Superior temporal gyrus (tissue), 1 donor: ENCODE results near the gene POLR3E.

ENCODE experiments used
- DNase-seq: peaks from one replicate; pipeline ENCODE4 v3.0.0-alpha.2; 2016; ENCODE audit errors: extremely low spot score

POLR3E gene

GRCh38 chr16:22315979-22316378 lies 18.8 kb downstream of the POLR3E start:
- DNase-seq = no peak

GRCh38 chr16:22316411-22316811 lies 19.2 kb downstream of the POLR3E start:
- no peak for DNase-seq

DNA sequence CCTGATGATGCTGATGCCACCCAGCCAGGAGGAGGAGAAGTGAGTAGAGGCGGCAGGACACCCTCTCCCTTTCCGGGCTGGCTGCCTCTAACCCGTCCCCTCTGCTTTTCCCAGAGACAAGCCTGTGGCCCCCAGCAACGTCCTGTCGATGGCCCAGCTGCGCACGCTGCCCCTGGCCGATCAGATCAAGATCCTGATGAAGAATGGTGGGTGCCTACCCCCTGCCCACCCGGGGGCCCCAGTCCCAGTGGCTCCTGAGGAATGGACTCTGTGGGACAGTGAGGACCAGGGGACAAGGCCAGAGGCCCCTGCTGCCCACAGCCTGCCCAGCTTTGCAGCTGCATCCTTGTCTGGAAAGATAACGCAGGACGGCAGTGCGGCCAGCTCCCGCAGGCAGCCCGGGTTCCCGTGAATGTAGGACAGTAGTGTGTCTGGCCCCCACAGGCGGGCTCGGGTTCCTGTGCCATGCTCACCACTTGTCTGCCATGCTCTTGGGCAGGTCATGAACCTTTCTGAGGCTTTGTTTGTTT lies 19.9 kb downstream of the POLR3E start:
- no peak for DNase-seq

DNA sequence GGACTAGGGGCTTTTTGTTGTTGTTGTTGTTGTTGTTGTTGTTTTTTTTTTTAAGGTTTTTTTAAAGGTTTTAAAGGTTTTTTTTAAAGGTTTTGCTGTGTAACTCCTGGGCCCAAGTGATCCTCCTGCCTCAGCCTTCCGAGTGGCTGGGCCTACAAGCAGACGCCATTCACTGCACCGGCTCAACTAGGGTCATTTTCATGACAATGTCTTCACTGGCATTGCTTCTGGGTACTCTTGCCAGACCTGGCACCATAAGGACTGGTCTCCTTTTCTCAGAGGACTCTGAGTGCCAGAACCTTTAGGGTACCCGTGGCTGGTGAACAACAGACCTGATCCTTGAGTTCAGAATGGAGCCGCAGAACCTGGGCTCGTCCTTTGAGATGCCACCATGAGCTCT lies 20.4 kb downstream of the POLR3E start:
- DNase-seq = no peak

DNA sequence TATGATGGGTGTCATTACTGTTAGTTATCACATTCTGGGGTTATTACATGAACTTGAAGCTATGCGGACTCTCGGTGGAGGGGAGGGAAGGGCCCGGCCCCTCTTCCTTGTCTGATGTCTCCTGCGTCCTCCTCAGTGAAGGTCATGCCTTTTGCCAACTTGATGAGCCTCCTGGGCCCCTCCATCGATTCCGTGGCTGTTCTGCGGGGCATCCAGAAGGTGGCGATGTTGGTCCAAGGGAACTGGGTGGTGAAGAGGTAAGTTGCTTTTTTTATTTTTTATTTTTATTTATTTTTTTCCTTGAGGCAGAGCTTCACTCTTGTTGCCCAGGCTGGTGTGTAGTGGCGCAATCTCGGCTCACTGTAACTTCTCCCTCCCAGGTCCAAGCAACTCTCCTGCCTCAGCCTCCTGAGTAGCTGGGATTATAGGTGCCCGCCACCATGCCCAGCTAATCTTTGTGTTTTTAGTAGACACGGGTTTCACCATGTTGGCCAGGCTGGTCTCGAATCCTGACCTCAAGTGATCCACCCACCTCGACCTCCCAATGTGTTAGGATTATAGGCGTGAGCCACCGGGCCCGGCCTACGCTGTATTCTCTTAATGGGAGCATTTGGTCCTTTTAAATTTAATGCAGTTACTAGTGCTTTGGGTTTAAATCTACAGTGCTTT lies 21.6 kb downstream of the POLR3E start:
- DNase-seq = no peak

DNA sequence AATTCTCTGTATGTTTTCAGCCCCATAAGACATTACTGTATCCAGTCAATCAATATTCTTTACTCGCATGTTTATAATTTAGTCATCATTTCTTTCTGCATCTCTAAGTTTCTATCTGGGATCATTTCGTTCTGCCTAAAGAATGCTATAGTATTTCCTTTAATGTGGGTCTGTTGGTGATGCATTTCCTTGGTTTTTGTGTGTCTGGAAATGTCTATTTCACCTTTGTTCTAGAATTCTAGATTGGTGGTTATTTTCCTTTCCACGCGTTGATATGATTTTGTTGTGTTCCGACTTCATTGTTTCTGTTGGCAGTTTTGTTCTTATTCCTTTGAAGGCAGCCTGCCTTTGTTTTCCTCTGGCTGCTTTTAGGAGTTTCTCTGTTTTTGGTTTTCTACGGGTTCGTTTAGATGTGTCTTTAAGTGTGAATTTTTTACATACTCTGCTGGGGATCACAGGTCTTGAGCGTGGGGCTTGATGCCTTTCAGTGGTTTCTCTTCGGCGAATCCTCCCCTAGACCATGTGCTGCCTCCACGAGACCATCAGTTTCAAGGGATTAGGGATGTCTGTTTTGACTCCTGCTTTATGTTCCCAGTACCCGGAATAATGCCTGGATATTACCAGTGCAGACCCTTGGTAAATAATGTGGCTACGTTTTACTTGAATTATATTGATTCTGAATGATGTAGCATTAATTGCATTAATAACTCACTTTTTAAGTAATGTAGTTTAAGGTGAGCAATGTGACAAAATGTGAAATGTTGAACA lies 23.5 kb downstream of the POLR3E start:
- no peak for DNase-seq

DNA sequence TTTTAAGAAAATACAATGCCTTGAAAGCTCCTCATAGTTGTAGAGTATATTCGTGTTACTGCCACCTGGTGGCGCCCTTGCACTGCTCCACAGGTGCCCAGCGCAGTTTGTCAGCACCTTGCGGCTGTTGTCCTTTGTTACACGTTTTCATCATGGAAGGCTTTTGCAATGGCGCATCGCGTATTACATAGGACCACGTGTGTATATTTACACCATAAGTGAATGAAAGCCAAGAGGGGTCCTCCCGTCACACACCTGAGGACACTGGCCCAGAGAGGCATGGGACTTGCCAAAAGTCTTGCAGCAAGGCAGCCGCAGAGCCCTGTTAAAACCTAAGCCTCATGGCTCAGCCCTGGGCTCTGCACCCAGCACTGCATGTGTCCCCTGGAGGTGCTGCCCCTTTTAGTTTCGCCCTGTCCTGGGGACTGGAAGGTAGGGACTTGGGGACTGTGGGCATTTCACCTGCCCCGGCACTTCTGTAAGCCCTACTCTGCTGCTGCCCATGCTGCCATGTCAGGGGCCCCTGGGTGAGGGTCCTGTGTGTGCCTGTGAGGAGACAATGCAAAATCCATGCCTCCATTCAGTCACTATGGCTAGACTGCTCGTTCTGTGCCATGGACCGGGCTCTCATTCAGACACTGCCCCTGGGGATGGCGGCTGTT lies 24.3 kb downstream of the POLR3E start:
- peak; percentile 81 for DNase-seq

DNA sequence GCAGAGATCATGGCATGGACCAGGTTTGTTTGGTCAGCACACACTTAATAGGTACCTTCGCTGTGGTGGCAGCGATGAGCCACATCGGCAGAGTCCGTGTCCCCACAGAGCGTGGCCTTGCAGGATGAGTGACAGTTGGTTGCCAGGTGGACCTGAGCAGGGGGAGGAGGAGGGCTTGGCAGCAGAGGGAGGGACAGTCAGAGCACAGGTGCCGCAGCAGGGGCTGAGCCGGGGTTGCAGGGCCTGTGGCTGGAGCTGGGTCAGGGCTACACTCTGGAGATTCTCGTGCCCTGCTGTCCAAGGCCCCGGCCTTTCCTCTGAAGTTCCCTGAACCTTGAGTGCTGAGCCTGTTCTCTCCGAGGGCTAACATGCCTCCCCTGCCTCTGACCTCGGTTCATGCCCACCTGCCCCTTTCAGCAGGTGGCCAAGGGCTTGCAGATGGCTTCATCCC lies 24.8 kb downstream of the POLR3E start:
- DNase-seq = no peak

GRCh38 chr16:22322741-22323140 lies 25.5 kb downstream of the POLR3E start:
- no peak for DNase-seq

GRCh38 chr16:22323173-22323958 lies 26.2 kb downstream of the POLR3E start:
- DNase-seq = no peak

DNA sequence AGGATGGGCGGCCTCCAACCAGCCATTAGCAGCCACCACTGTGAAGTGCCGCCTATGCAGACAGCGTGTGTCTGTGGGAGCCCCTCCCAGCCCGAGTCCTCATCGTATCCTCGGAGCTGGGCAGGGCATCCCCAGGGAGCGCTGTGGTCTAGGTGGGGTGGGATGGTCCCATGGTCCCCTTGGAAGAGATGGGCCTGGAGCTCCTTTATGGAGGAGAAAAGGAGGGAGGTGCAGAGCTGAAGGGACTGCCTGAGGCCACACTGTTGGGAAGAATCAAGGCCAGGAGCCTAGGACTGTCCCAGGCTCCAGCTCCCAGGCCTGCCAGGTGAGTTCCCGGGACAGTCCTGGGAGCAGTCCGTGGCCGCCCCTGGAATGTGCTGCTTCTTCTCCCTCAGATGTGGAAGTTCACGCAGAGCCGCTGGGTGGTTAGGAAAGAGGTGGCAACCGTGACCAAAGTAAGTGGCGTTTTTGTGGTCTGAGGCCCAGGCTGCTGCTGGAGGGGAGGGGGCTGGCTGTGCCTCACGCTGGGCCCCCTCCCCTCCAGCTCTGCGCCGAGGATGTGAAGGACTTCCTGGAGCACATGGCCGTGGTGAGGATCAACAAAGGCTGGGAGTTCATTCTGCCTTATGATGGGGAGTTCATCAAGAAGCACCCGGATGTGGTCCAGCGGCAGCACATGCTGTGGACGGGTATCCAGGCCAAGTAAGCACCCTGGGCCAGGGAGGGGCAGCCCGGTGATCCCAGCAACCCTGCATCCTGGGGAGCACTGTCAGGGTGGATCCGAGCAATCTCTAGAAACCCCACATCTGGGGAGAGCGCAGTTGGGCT lies 27.0 kb downstream of the POLR3E start:
- no peak for DNase-seq

GRCh38 chr16:22324787-22325597 lies 27.8 kb downstream of the POLR3E start:
- DNase-seq = no peak

DNA sequence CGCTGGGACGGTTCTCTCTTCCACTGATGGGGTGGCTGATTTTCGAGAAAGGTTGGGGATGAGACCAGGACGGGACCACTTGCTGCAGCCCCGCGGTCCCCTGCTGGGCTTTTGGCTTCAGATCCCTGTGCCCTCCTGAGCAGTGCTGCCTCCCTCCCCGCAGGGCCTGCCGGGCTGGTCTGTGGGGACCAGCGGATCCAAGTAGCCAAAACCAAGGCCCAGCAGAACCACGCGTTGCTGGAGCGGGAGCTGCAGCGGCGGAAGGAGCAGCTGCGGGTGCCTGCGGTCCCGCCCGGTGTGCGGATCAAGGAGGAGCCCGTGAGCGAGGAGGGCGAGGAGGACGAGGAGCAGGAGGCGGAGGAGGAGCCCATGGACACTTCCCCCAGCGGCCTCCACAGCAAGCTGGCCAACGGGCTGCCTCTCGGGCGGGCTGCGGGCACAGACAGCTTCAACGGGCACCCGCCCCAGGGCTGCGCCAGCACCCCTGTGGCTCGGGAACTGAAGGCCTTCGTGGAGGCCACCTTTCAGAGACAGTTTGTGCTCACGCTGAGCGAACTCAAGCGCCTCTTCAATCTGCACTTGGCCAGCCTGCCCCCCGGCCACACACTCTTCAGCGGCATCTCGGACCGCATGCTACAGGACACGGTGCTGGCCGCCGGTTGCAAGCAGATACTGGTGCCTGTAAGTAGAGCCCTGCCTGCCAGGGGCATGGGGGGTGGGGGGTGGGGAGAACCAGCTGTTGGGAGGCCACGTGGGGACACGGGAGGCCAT lies 28.6 kb downstream of the POLR3E start:
- DNase-seq = no peak

DNA sequence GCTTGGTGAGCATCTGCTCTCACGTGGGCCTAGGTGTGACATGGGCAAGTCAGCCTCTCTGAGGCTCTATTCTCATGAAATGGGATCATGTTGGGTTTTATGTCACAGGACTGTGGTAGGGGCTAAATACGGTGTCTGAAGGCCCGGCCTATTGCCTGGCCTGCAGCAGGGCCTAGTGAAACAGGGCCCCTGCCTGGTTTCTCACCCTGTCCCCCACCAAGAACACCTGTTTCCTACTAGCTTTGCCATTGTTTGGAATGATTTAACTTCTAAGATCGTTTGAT lies 29.1 kb downstream of the POLR3E start:
- no peak for DNase-seq

DNA sequence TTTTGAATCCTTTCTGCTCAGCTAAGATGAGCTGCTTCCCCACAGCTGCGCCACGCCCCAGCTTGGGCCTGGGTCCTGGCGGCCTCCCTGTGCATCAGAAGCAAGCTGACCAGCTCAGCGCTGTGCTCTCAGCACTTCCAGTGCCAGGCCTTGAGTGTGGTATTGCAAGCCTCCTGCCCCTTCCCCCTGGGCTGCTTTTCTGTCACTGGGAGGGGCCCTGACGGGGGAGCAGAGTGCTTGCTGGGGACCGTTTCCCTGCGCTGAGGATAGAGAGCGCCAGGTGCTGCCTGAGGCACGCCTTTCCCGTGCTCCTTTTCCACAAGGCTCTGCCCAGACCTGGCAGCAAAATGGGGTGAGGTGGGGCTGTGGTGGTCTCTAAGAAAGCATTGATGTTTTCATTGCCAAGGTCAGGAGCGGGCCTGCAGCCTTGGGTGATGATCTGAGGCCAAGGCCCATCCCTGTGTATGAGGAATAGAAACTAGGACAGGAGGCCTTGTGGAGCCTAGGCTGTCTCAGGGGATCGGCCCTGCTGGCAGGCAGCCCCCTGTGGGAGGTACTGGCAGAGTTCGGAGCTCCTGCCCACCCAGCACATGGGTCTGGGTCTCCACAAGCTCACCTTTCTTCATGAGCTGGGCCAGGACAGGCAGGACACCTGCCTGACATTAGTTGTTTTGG lies 29.7 kb downstream of the POLR3E start:
- DNase-seq = no peak

DNA sequence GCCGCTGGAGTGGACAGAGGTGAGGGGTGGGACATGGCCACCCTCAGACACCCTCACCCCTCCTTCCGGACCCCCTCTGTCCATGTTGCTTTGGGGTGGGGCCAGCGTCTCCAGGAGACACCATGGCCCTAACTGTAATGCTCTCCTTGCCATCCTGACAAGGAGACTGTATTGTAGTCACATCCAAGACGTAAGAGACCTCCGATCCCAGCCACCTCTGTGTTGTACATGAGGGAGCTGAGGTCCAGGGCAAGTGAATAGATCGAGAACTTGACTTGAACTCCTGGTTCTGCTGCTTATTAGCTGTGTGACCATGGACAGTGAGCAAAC lies 30.2 kb downstream of the POLR3E start:
- no peak for DNase-seq

- no peak for DNase-seq
Measured at GRCh38 chr16:22328081-22328725, 31.0 kb downstream of the POLR3E start.

- no peak for DNase-seq
Measured at GRCh38 chr16:22329199-22329695, 32.0 kb downstream of the POLR3E start.
